HepG2 (cell line): ENCODE measurements around the gene XAF1. TPM values are rescaled to one million over a fixed set of nuclear protein-coding genes. Genes with fewer than 3 reads are reported as not detected.

Source experiments
- ARID3A ChIP-seq: IDR thresholded peaks from 2 replicates; pipeline ENCODE4 v1.6.1; 2012; ENCODE audit warnings: low read depth, low read length, improper control_type of control experiment
- ARNT2 ChIP-seq: sonication (generic); formaldehyde crosslinking; IDR thresholded peaks from 2 replicates; pipeline ENCODE4 v1.8.0; 2022; ENCODE audit warnings: mild to moderate bottlenecking, low read depth, missing genetic modification reagents, moderate library complexity
- BHLHE40 ChIP-seq: IDR thresholded peaks from 2 replicates; pipeline ENCODE4 v1.6.1; 2011; ENCODE audit warnings: low read length, improper control_type of control experiment
- BORCS8-MEF2B ChIP-seq: sonication (generic); formaldehyde crosslinking; IDR thresholded peaks from 2 replicates; pipeline ENCODE4 v1.8.0; 2022; ENCODE audit warnings: mild to moderate bottlenecking, missing genetic modification reagents
- CREM ChIP-seq, 2 experiments: sonication (generic) in 1 of 2; formaldehyde crosslinking in 1 of 2; IDR thresholded peaks; 2 replicates each; pipeline versions ENCODE4 v1.4.0 to v1.6.1; 2016 to 2020; ENCODE audit warnings: antibody characterized with exemption in 1 of 2, mild to moderate bottlenecking in 1 of 2, missing genetic modification reagents in 1 of 2
- ERF ChIP-seq: IDR thresholded peaks from 2 replicates; pipeline ENCODE4 v1.6.1; 2018; ENCODE audit warnings: missing biosample characterization, missing genetic modification reagents
- FOSL2 ChIP-seq: sonication (generic); formaldehyde crosslinking; IDR thresholded peaks from 2 replicates; pipeline ENCODE4 v1.4.0; 2020; ENCODE audit warnings: missing genetic modification reagents
- GPN1 ChIP-seq: sonication (generic); formaldehyde crosslinking; IDR thresholded peaks from 2 replicates; pipeline ENCODE4 v1.5.1; 2020; ENCODE audit warnings: missing genetic modification reagents, borderline replicate concordance
- IRF2 ChIP-seq: IDR thresholded peaks from 2 replicates; pipeline ENCODE4 v1.6.1; 2018; ENCODE audit warnings: missing genetic modification reagents, missing compliant biosample characterization
- KAT8 ChIP-seq: IDR thresholded peaks from 2 replicates; pipeline ENCODE4 v1.6.1; 2016; ENCODE audit warnings: missing genetic modification reagents, missing compliant biosample characterization
- KLF11 ChIP-seq: IDR thresholded peaks from 2 replicates; pipeline ENCODE4 v1.6.1; 2016; ENCODE audit warnings: missing compliant biosample characterization
- MXD3 ChIP-seq: IDR thresholded peaks from 2 replicates; pipeline ENCODE4 v1.6.1; 2016; ENCODE audit warnings: mild to moderate bottlenecking, missing biosample characterization, missing genetic modification reagents
- MYC ChIP-seq: sonication (generic); formaldehyde crosslinking; IDR thresholded peaks from 2 replicates; pipeline ENCODE4 v1.9.0; 2021; ENCODE audit warnings: missing genetic modification reagents, borderline replicate concordance
- NCOA2 ChIP-seq: sonication (generic); formaldehyde crosslinking; IDR thresholded peaks from 2 replicates; pipeline ENCODE4 v1.8.0; 2022; ENCODE audit warnings: inconsistent platforms
- TAF15 ChIP-seq: fragments of 200-400 bp; formaldehyde crosslinking; IDR thresholded peaks from one replicate; pipeline ENCODE4 v1.6.1; 2018; ENCODE audit warnings: mild to moderate bottlenecking, low read depth, low read length; ENCODE audit not compliant: poor library complexity, severe bottlenecking
- TBX2 ChIP-seq: sonication (generic); formaldehyde crosslinking; IDR thresholded peaks from 2 replicates; pipeline ENCODE4 v1.5.0; 2020; ENCODE audit warnings: missing genetic modification reagents, mild to moderate bottlenecking, borderline replicate concordance
- TCF12 ChIP-seq, 2 experiments: fragments of 450-650 bp in 1 of 2; sonication (generic) in 1 of 2; formaldehyde crosslinking in 1 of 2; IDR thresholded peaks; 2 replicates each; pipeline versions ENCODE4 v1.6.1 to v1.8.0; 2017 to 2022; ENCODE audit warnings: antibody characterized with exemption in 1 of 2, mild to moderate bottlenecking in 1 of 2, missing genetic modification reagents in 1 of 2, moderate library complexity in 1 of 2
- TCF7 ChIP-seq: sonication (generic); IDR thresholded peaks from 2 replicates; pipeline ENCODE4 v1.6.1; 2016; ENCODE audit warnings: antibody characterized with exemption, low read depth
- ZBTB10 ChIP-seq: sonication (generic); formaldehyde crosslinking; IDR thresholded peaks from 2 replicates; pipeline ENCODE4 v1.4.0; 2020; ENCODE audit warnings: missing genetic modification reagents, borderline replicate concordance
- ZNF253 ChIP-seq: sonication (generic); formaldehyde crosslinking; IDR thresholded peaks from 2 replicates; pipeline ENCODE4 v1.8.0; 2022; ENCODE audit warnings: mild to moderate bottlenecking, missing genetic modification reagents, borderline replicate concordance
- ZNF557 ChIP-seq: sonication (generic); formaldehyde crosslinking; IDR thresholded peaks from 2 replicates; pipeline ENCODE4 v1.4.0; 2020; ENCODE audit warnings: missing genetic modification reagents
- ZNF766 ChIP-seq: sonication (generic); formaldehyde crosslinking; IDR thresholded peaks from 2 replicates; pipeline ENCODE4 v1.5.0; 2020; ENCODE audit warnings: missing genetic modification reagents, borderline replicate concordance
- ZNF782 ChIP-seq: sonication (generic); formaldehyde crosslinking; IDR thresholded peaks from 2 replicates; pipeline ENCODE4 v1.4.0; 2020; ENCODE audit warnings: missing genetic modification reagents, mild to moderate bottlenecking, borderline replicate concordance
- ZSCAN20 ChIP-seq: sonication (generic); formaldehyde crosslinking; IDR thresholded peaks from 2 replicates; pipeline ENCODE4 v1.4.0; 2020; ENCODE audit warnings: missing genetic modification reagents, mild to moderate bottlenecking, borderline replicate concordance
- polyA plus RNA-seq, 8 experiments: library from polyadenylated mRNA; depleted of rRNA in 3 of 8; stranded (reverse) in 7 of 8; unstranded in 1 of 8; fragments of >200 nt; fragmentation: Illumina TruSeq in 4 of 8; extraction: Trizol in 4 of 8; gene quantifications; 2 replicates each; pipeline versions ENCODE4 v1.2.1 to v1.2.3, GENCODE V29; 2011 to 2016; ENCODE audit warnings: low read depth in 4 of 8, missing spikeins in 1 of 8, mixed read lengths in 1 of 8; ENCODE audit not compliant: insufficient read depth in 1 of 8
- total RNA-seq, 5 experiments: library from RNA; depleted of rRNA; stranded (reverse); fragments of >200 nt; fragmentation: Illumina TruSeq; extraction: Trizol; gene quantifications; 2 replicates each; pipeline ENCODE4 v1.2.3, GENCODE V29; 2016; ENCODE audit warnings: low read depth in 1 of 5

XAF1 gene
- total and polyA plus RNA-seq, 2 of the 13 experiments (the other 11 are each of a cell fraction or from before 2014, with no cell fraction given): 1.2 to 2.4 TPM

- TF ChIP-seq ZNF766 (CRISPR knock-in tag): peak; percentile 81; the same call in 1 of the 2 replicates
- TF ChIP-seq ARID3A: no peak
- TF ChIP-seq ZBTB10 (CRISPR knock-in tag): 0 out of 2 replicates have a peak, but pooled peaks have one; percentile 53
- TF ChIP-seq MYC (CRISPR knock-in tag): peak; percentile 86
- no peak for TF ChIP-seq TCF12 (IDR thresholded peaks at IDR 0.05)
- peak; percentile 75 for TF ChIP-seq TCF12 (CRISPR knock-in tag; IDR thresholded peaks at IDR 0.05)
- TF ChIP-seq IRF2 (CRISPR knock-in tag): 0 out of 2 replicates have a peak, but pooled peaks have one; percentile 67
- TF ChIP-seq TBX2 (CRISPR knock-in tag): peak; percentile 51; the same call in 1 of the 2 replicates
- no peak for TF ChIP-seq ZNF782 (CRISPR knock-in tag)
- TF ChIP-seq KAT8 (CRISPR knock-in tag): peak; percentile 68; the same call in 1 of the 2 replicates
- no peak for TF ChIP-seq BHLHE40
- peak; percentile 87 for TF ChIP-seq ERF
- TF ChIP-seq CREM (IDR thresholded peaks at IDR 0.05): no peak
- TF ChIP-seq CREM (CRISPR knock-in tag; IDR thresholded peaks at IDR 0.05): no peak
- no peak for TF ChIP-seq ZNF253 (CRISPR knock-in tag)
- no peak for TF ChIP-seq TCF7
- no peak for TF ChIP-seq GPN1
- peak; percentile 64; the same call in 1 of the 2 replicates for TF ChIP-seq KLF11 (CRISPR knock-in tag)
- 0 out of 2 replicates have a peak, but pooled peaks have one; percentile 28 for TF ChIP-seq ZNF557 (CRISPR knock-in tag)
- no peak for TF ChIP-seq TAF15
- TF ChIP-seq ZSCAN20: peak; percentile 87
- peak; percentile 61; the same call in 1 of the 2 replicates for TF ChIP-seq MXD3 (CRISPR knock-in tag)
- peak; percentile 69 for TF ChIP-seq ARNT2
- TF ChIP-seq NCOA2 (CRISPR knock-in tag): peak; percentile 45
- peak; percentile 93 for TF ChIP-seq BORCS8-MEF2B (CRISPR knock-in tag)
- TF ChIP-seq FOSL2 (CRISPR knock-in tag): peak; percentile 39; the same call in 1 of the 2 replicates
These were observed 42.5 kb upstream of the XAF1 start, which contains the start of gene SLC13A5 (continued) for GRCh38 chr17:6713130-6713917.
